Right cardiac atrium (tissue), 5 donors: ENCODE data around the gene NR3C2. TPM values are rescaled to one million over a fixed set of nuclear protein-coding genes. Genes with fewer than 3 reads are reported as not detected.

Experiments
- ATAC-seq, 2 donors: fragments of 200-7000 bp; cut with Tn5 transposase; one replicate each; pipeline versions ENCODE4 v1.8.0 to v1.9.1; 2020; ENCODE audit warnings: moderate library complexity in 2 of 2, mild to moderate bottlenecking in 1 of 2
- DNase-seq, 3 donors: peaks; one replicate each; pipeline ENCODE4 v3.0.0-alpha.2; 2020
- H3K27ac ChIP-seq: one replicate; pipeline ENCODE4 v1.5.1; 2013; ENCODE audit warnings: mild to moderate bottlenecking, low read length, control low read depth, moderate library complexity
- H3K27me3 ChIP-seq: one replicate; pipeline ENCODE4 v1.6.1; 2013; ENCODE audit not compliant: control insufficient read depth, insufficient read depth
- H3K4me1 ChIP-seq: one replicate; pipeline ENCODE4 v1.6.1; 2013; ENCODE audit warnings: low read length; ENCODE audit not compliant: control insufficient read depth, insufficient read depth
- H3K4me3 ChIP-seq: one replicate; pipeline ENCODE4 v1.5.1; 2013; ENCODE audit warnings: low read length, control low read depth
- H3K9me3 ChIP-seq: one replicate; pipeline ENCODE4 v1.6.1; 2013; ENCODE audit warnings: low read length; ENCODE audit not compliant: control insufficient read depth
- whole genome bisulfite sequencing: extraction: QIAGEN DNeasy Blood & Tissue Kit; methylation state at CpG from one replicate; pipeline ENCODE4 v1.1.7; 2013; 5-methylcytosine and 5-hydroxymethylcytosine counted together
- intact Hi-C, 4 donors: fragments of 100-400 bp; cut with DNase I; formaldehyde crosslinking; loops; one replicate each; pipeline versions ENCODE4 v1.11.0 to v1.14.0; 2022 to 2023
- long read RNA-seq, 4 donors: library from polyadenylated mRNA; unstranded; transcript quantifications; one replicate each; pipeline ENCODE4 v2.0.0, GENCODE V29; 2020 to 2021
- polyA plus RNA-seq: library from polyadenylated mRNA; stranded (reverse); fragments of 200-250 nt; gene quantifications from one replicate; pipeline ENCODE4 v1.2.3, GENCODE V29; 2013
- total RNA-seq, 4 donors: library from RNA; stranded (reverse); fragmentation: NEBNext Ultra II Directional; extraction: Animal tissue kit (Norgen Biotek cat#: 25700); gene quantifications; one replicate each; pipeline ENCODE4 v1.2.1, GENCODE V29; 2021
- donor health status: healthy with polysubstance abuse.
- donor health status: DM: no; HTN: yes; CAD: no.
- donor health status: DM: no; HTN: no; CAD: no.
- donor health status: DM: no; HTN: yes; CAD: no; lungs with severe emphysema.
- donor health status: DM: yes; HTN: yes; CAD: no.

NR3C2 gene
- total RNA-seq = 10 to 100 TPM; 19.8 to 27.9 (median 25.1) TPM
- 5.9 TPM for polyA plus RNA-seq
- long read RNA-seq, donor 1, full-length matches to known transcripts = 1 of 11 reads
- long read RNA-seq, donor 1, partial matches to known transcripts = 5 of 11 reads
- long read RNA-seq, donor 1, other reads (novel, unspliced or antisense) = 5 of 11 reads
- long read RNA-seq, donor 2, partial matches to known transcripts = 4 of 7 reads
- long read RNA-seq, donor 2, other reads (novel, unspliced or antisense) = 3 of 7 reads
- long read RNA-seq, donor 3, full-length matches to known transcripts = 1 of 14 reads
- long read RNA-seq, donor 3, partial matches to known transcripts = 9 of 14 reads
- long read RNA-seq, donor 3, other reads (novel, unspliced or antisense) = 4 of 14 reads
- long read RNA-seq, donor 4, partial matches to known transcripts = 3 of 5 reads
- long read RNA-seq, donor 4, other reads (novel, unspliced or antisense) = 2 of 5 reads

DNA sequence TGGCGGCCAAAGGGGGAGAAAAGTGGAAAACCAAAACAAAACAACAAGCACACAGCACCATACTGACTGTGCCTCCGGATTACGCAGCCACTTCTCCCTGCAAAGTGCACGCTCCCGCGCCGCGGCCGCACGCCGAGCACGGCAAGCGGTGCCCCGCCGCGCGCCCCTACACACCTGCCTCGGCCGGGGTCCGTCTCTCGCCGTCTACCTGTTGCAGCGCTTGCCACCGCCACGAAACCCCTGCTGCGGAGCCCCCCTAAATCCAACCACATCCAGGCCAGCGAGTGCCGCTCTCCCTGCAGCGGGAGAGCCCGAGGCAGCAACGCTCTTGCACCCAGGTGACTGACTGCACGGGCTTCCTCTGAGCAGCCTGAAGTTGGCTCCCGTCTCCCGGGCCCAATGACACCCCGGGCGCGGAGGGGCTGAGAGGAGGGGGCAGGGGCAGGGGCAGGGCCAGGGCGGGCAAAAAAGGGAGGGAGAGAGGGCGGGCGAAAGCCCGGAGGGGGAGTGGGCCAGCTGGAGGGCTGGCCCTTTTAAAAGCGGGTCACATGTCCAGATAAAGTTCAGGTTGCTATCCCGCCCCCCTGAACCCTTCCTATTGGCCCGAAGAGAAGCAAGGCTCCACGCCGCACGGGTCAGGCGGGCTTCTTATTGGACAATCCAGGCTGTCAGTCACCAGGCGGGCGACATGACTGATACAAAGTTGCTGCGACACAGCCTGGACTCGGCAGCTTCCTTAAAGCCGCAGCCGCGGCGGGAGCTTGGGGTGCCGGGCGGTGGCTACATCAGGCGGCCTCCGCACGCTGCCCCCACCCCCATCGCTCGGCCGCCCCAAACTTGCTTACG, at the start of gene NR3C2:
TSS of gene NR3C2 (minus strand) at position 429 of the 846 bp plus-strand sequence.
- H3K4me3 ChIP-seq = peak within 1 kb of the TSS; percentile 71
- intact Hi-C loops = loop anchor here in 2 of 4 donors (10.0 kb wide), 2 partner anchors 257 to 387 kb away; no protein-coding TSS in a partner anchor
- no peaks in the 10 kb centered on the region for H3K4me1 ChIP-seq
- no peaks in the 10 kb centered on the region for H3K9me3 ChIP-seq
- H3K27me3 ChIP-seq = no peaks in the 10 kb centered on the region
- under 1% methylated on average over 65 of the region's 65 CpGs for WGBS
- peak within 1 kb of the TSS; percentile 89 for H3K27ac ChIP-seq
- DNase-seq (peak; percentile 99), ATAC-seq (peak; percentile 96 to 97)

DNA sequence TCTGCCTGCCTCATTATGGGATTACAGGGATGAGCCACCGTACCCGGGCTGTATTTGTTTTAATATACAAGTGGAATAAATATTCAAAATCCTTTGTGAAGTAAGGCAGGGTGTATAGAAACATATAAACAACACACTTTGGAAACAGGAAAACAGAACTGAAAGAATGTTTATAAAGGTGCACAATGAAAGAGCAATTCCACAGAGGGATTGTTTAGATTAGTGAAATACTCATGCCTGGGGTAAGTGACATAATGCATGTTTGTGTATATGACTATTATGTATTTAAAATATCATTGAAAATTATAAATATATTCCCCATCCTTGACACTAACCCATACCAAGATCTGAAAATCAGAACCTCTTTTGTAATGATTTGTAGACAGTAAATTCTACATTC, 45.0 kb upstream of the NR3C2 start:
- intact Hi-C loops = no loop called here
- Histone ChIP-seq H3K4me3 (no peak overlapping the region), H3K4me1 (no peaks in the 10 kb centered on the region), H3K9me3 (no peaks in the 10 kb centered on the region), H3K27me3 (no peaks in the 10 kb centered on the region), H3K27ac (no peak overlapping the region)
- 92% methylated on average over 2 of the region's 2 CpGs for WGBS
- ATAC-seq (no peak), DNase-seq (no peak)

DNA sequence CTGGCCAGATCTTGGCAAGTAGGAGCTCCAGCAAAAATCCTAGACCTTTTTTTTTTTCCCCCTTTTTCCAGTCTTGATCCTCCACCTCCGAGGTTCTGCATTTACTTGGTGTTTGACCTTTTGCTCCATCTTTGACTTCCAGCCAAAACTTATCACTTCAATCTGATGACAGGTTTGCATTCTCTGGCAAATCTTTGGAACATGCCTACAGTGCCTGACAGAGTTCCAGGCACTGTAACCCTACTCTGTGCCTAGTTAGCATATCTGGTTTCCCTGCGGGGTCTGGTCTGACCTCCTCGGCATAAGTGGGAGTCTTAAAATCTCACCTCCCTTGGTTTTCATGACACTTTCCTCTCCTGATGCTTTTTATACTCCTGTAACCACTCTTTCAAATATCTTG, 39.4 kb upstream of the NR3C2 start:
- DNase-seq (no peak), ATAC-seq (no peak)
- 38% methylated on average over 3 of the region's 3 CpGs for WGBS
- Histone ChIP-seq H3K27ac (no peak overlapping the region), H3K4me1 (no peaks in the 10 kb centered on the region), H3K9me3 (no peaks in the 10 kb centered on the region), H3K27me3 (no peaks in the 10 kb centered on the region), H3K4me3 (no peak overlapping the region)
- intact Hi-C loops = no loop called here

DNA sequence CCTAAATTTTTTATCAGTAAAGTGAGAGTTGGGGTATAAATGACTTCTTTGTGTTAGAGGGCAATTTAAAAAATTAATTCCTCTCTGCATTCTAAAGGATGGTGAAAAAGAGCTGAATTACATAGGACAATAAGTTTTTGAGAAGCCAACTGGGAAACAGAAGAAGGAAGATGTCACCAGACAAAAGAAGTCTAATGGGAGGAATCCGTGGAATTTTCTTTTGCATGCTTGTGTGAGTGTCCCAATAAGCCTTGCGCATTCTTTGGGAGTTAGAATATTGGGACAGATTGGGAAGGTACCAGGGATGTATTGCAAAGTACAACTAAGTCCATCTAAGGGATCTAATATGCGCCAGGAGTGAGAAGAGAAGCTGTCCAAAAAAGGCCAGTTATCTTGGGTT, 35.1 kb upstream of the NR3C2 start:
- Histone ChIP-seq H3K4me1 (no peaks in the 10 kb centered on the region), H3K4me3 (no peak overlapping the region), H3K27ac (no peak overlapping the region), H3K27me3 (no peaks in the 10 kb centered on the region), H3K9me3 (no peaks in the 10 kb centered on the region)
- ATAC-seq (no peak), DNase-seq (no peak)
- intact Hi-C loops = no loop called here
- 39% methylated on average over 3 of the region's 3 CpGs for WGBS

DNA sequence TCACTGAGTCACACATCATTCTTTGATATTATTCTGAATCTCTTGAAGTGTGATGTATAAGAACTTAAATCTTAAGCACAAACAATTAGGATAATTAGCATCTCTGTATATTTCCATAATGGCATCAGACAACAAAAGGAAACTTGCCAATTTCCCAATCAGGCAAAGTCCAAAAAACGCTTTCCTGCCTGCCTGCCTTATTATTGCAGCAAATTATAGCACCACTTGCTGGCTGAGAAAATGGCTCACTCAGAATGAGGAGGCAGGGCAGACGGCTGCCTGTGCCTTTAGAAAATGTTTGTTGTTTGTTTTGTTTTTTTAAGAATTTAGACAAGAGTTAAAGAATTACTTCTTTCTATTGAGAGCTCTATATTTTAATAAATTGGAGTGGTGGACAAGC, 27.7 kb upstream of the NR3C2 start:
- no peak overlapping the region for H3K27ac ChIP-seq
- H3K4me3 ChIP-seq = no peak overlapping the region
- H3K9me3 ChIP-seq = no peaks in the 10 kb centered on the region
- ATAC-seq (no peak), DNase-seq (no peak)
- no peaks in the 10 kb centered on the region for H3K4me1 ChIP-seq
- intact Hi-C loops = no loop called here
- WGBS = 48% methylated on average over 2 of the region's 2 CpGs
- no peaks in the 10 kb centered on the region for H3K27me3 ChIP-seq

GRCh38 chr4:148454835-148455234, 12.6 kb upstream of the NR3C2 start:
- intact Hi-C loops = no loop called here
- Histone ChIP-seq H3K4me3 (no peak overlapping the region), H3K27me3 (no peaks in the 10 kb centered on the region), H3K27ac (no peak overlapping the region), H3K4me1 (no peaks in the 10 kb centered on the region), H3K9me3 (no peaks in the 10 kb centered on the region)
- no peak for ATAC-seq
- DNase-seq = no peak

DNA sequence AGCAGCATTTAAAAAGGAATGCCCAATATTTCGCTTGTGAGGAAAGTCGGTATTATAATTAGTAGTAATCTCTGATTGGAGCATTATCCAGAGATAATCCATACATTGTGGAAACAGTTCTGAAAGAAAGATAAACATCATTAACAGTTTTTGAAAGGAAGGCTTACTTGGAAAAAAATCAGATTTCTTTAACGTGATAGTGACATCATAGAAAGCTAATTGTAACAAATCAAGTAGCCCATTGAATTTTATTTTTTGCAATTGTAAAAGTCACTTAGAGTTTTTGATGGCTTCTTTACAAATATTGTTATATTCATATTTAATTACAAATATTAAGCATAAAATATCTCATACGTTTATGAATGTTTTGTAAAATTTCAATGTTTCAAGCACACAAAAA, 11.6 kb upstream of the NR3C2 start:
- WGBS = 75% methylated on average over 4 of the region's 4 CpGs
- H3K27me3 ChIP-seq = no peaks in the 10 kb centered on the region
- H3K27ac ChIP-seq = no peak overlapping the region
- no peak overlapping the region for H3K4me3 ChIP-seq
- DNase-seq (no peak), ATAC-seq (no peak)
- intact Hi-C loops = no loop called here
- H3K4me1 ChIP-seq = no peaks in the 10 kb centered on the region
- no peaks in the 10 kb centered on the region for H3K9me3 ChIP-seq

DNA sequence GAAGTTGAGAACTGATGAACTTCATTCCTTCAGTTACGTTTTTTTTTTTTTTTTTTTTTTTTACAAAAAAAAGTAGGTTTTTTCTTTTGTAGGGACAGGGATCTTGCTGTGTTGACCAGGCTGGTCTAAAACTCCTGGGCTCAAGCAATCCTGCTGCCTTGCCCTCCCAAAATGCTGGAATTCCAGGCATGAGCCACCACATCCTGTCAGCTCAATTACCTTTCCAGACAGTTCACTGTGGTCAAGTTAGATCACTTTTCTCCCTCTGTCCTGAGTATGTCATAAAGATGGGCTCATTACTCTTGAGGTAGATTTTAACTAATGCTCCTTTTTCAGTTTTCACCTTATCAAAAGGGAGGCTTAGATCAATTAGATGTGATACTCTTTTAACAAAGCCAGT, 10.8 kb upstream of the NR3C2 start:
- Histone ChIP-seq H3K27me3 (no peaks in the 10 kb centered on the region), H3K4me1 (no peaks in the 10 kb centered on the region), H3K4me3 (no peak overlapping the region), H3K27ac (no peak overlapping the region), H3K9me3 (no peaks in the 10 kb centered on the region)
- intact Hi-C loops = no loop called here
- whole genome bisulfite sequencing = 79% methylated on average over 1 of the region's 1 CpG
- DNase-seq (no peak), ATAC-seq (no peak)

DNA sequence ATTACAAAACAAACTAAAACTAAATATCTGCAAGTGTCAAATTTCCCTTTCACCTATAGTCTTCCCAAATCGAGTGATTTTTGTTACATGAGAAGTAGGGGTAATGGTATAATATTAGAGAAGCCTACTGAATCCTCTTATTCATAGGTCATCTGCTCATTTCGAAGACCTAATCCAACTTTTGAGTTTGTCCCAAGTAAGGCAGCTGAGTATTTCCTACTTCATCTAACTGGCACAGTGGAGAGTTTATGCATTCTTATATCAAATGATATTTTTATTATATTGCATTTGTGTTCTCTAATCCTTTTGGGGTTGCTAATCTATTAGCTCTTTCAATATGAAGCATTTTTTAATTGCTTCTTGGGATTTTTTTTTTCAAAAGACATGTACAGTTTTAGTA, 7.7 kb upstream of the NR3C2 start:
- WGBS = 73% methylated on average over 2 of the region's 2 CpGs
- Histone ChIP-seq H3K9me3 (no peaks in the 10 kb centered on the region), H3K4me1 (no peaks in the 10 kb centered on the region), H3K4me3 (no peak overlapping the region), H3K27me3 (no peaks in the 10 kb centered on the region), H3K27ac (no peak overlapping the region)
- DNase-seq (no peak), ATAC-seq (no peak)
- intact Hi-C loops = loop anchor here in 2 of 4 donors (10.0 kb wide), 2 partner anchors 265 to 395 kb away; no protein-coding TSS in a partner anchor

DNA sequence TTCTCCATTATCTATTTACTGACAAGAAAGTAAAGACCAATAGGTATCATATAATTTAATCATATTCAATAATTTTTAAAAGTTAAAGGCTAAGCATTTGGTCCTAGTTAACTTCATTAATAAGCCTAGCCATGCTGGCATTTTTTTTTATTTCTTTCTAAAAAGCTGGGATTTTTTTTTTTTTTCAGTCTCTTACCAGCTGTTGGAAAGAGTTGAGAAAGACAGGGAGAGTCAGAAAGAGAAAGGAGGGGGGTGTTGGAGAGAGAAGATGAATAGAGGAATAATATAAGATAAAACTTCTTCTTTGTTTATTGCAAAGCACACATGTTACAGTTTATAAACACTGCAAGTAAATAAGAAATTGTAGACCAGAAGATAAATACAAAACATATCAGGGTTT, 5.9 kb upstream of the NR3C2 start:
- no peaks in the 10 kb centered on the region for H3K9me3 ChIP-seq
- no peaks in the 10 kb centered on the region for H3K4me1 ChIP-seq
- DNase-seq (no peak), ATAC-seq (no peak)
- no peak overlapping the region for H3K27ac ChIP-seq
- no peaks in the 10 kb centered on the region for H3K27me3 ChIP-seq
- H3K4me3 ChIP-seq = no peak overlapping the region
- intact Hi-C loops = loop anchor here in 2 of 4 donors (10.0 kb wide), 2 partner anchors 263 to 393 kb away; no protein-coding TSS in a partner anchor

GRCh38 chr4:148447681-148448080, 5.5 kb upstream of the NR3C2 start:
- Histone ChIP-seq H3K27me3 (no peaks in the 10 kb centered on the region), H3K9me3 (no peaks in the 10 kb centered on the region), H3K4me3 (peak overlapping the region; percentile 37), H3K4me1 (no peaks in the 10 kb centered on the region), H3K27ac (no peak overlapping the region)
- ATAC-seq (peak; percentile 1 to 6), DNase-seq (no peak)
- 3% methylated on average over 8 of the region's 8 CpGs for WGBS
- intact Hi-C loops = loop anchor here in 2 of 4 donors (10.0 kb wide), 2 partner anchors 263 to 393 kb away; no protein-coding TSS in a partner anchor
